Glomerular endothelial cell (primary cell): ENCODE results near the gene PLXNA2. TPM values are rescaled to one million over a fixed set of nuclear protein-coding genes. Genes with fewer than 3 reads are reported as not detected.

ENCODE experiments used
- DNase-seq: peaks from one replicate; pipeline ENCODE4 v3.0.0-alpha.2; 2011; ENCODE audit warnings: low read depth, low spot score; ENCODE audit errors: extremely low read depth
- total RNA-seq: library from RNA; depleted of rRNA; stranded (reverse); fragments of >200 nt; gene quantifications from 2 replicates; pipeline ENCODE4 v1.2.3, GENCODE V29; 2015

Gene PLXNA2
- total RNA-seq, 1 donor from 2014 or later = 181 TPM

DNA sequence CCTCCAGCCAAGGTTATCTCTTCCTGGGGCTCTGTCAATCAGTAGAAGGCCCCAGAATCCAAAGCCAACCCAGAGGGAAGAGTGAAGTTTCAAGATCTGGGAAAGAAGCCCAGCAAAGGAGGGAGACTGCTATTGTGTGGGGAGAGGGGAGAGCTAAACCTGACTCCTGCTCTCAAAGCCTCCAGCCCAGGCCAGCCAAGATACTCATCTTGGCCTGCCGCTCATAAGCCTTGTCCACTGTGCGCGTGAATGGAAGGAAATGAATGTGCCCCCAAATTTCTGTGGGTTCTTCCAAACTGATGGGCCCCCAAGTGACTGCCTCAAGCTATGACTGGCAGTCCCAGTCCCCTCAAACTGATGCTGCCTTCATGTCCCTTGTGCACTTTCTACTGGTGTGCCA is 2.0 kb downstream of the PLXNA2 start:
- no peak for DNase-seq

DNA sequence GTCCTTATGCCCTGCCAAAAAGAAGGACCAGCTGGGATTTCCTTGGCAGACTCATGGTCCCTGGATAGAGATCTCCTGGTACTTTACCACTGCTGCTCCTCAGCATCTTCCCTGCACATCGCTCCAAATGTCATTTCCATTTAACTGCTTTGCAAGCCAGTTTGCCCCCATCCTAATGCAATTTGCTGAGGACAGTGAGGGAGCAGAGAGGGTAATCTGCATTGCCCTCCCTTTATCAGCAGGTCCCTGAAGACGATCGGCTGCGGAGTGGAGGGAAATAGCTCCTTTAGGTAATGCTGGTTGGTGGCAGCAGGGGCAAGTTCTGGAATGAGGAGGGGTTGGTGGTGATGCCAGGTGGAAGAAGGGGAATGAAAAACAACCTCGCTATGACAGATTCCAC is 2.7 kb downstream of the PLXNA2 start:
- DNase-seq = no peak

DNA sequence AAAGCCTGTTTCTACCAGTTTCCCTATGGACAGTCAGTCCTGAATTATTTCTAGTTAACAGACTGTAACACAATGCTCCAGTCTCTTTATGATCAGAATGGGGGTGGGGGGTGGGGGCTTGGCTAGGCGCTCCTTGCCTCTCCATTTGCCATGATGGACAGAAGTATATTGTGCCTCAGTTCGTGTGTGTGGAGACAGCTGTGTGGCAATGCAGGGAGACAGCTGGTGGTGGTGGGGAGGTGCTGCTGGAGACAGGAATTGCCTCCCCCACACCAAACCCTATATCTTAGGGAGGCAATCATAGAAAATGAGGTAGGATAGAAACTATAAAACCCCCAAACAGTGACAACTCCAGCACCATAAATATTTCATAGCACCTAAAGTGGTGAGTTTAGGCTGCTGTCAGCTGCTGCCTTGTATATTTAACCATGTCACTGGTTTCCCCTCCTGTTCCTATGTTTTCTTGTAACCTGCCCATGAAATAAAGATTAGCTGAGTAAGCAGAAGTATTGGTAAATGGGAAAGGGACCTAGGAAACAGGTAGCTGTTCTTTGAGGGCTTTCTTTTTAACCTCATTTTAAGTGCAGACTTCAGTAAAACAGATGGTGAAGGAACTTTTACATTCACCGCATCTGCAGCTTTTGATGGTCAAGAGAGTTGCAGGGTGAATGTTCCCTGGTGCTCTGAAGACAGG is 3.4 kb downstream of the PLXNA2 start:
- no peak for DNase-seq

DNA sequence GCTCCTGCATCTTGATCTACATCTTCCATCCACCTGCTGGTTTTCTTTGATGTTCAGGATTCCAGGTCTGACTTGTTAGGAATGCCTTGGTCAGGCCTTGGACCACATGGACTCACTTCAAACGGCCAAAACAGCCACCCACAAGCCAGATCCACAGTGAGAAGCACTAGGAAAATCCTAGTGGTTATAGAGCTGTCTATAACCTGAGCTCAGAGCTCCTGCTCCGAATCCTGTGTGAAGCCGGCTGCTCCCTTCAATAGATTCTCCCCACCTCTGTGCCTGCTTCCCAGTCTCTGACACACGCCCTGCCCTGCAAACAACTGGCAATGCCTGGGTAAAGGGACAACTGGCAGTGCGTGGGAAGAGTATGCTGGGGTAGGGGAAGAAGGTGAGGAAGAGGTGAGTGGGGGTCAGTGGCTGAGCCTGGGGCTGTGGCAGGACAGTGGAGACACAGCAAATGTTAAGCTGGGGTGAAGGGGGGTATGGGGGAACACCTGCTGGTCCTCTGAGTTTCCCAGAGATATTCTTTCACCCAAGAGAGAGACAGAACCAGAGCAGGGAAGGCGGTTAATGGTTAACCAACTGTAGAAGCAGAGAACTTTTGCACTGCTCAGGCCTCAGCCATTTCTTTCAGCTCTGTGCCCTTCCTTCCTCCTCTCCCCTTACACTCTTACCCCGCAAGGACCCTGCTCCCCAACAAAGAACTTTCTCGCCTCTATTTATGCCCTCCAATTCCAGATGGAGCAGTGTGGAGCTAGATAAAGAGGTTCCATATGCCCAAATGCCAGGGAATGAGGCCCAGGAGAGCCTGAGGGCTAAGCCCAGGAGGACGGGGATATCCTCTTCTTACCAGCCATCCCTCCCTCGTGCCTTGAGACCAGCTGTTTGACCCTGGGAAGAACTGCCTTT is 4.5 kb downstream of the PLXNA2 start:
- no peak for DNase-seq

DNA sequence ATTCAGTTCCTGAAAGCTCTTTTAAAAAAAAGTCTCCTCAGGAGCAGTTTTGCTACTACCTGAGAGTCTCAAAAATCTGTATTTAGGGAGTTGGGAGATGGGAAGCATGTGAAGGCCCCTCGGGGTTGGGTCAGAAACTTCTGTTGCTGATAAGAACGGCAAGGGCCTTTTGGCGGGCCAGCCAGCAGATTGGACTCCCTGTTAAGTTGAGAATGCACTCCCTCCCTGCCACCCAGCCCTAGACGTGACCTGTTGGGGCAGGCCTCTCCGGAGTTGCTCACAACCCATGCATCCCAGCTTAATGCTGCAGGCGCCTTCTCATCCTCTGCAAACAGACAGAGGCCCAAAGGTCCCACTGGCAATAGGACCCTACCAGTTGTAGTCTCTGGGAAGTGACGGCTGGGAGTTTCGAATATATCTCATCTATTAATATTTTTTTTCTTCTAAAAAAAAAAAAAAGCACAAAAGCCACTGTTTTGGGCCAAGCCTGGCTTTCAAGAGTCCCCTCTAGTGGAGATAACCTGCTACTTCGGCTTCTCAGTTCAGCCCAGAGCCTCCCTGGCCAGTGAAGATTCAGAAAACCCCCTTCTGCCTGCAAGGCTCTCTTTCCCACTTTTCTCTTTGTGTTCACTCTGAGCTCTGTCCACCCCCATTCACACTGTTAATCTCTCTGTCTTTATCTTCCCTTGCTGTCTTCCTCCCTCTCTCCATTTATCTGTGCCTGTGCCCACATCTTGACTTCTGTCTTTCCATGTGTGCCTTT is 5.3 kb downstream of the PLXNA2 start:
- DNase-seq = no peak

DNA sequence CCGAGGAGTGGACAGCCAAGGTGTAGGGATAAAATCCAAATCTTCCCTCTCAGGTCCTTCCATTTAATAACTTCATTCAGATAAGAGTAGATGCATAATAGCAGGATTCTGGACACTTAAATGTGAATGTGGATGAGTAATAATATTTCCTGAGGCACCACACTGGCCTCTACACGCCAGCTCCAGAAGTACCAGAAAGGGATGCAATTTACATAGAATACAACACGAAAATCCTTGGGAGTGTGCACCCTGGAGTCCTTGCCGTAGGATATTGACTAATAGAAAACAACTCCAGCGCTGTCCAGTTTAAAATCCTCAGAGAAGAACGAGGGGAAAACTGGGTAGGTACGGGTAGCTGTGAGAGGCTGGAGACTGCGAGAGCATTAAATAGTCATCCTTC is 6.9 kb downstream of the PLXNA2 start:
- no peak for DNase-seq

DNA sequence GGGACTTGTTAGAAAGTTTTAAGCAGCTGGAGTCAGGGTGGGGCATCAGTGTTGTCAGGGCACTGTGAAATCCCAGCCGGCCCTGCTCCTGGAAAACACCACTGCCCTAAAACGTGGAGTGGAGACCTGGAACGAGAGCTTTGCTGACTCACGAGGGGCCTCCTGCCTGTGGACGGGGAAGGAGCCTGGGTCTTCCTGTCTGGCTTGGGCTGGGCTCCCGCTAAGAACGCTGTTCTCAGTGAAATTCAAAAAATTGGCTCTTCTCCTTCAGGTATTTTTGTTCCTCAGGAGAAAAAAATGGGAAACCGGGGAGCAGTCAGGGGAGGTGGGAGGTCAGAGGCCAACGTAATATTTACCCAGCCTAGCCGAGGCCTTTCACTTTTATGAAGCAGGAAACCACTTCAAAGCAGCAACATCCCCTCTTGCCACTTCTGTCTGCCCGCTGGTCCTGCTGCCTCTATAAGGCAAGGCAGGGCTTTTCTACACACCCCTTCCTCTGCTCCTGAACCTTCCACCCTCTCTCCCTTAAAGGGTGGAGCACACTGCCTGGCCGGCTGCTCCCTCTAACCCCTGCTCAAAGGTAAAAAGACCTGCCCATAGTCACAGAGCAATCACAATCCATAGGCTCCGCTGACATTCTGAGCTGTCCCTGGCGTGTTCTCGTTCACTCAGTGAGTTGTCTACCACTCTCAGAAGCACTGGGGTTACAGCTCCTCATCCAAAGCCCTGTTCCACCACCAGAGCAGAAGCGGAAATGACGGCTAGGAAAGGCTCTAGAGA is 8.0 kb downstream of the PLXNA2 start:
- no peak for DNase-seq

DNA sequence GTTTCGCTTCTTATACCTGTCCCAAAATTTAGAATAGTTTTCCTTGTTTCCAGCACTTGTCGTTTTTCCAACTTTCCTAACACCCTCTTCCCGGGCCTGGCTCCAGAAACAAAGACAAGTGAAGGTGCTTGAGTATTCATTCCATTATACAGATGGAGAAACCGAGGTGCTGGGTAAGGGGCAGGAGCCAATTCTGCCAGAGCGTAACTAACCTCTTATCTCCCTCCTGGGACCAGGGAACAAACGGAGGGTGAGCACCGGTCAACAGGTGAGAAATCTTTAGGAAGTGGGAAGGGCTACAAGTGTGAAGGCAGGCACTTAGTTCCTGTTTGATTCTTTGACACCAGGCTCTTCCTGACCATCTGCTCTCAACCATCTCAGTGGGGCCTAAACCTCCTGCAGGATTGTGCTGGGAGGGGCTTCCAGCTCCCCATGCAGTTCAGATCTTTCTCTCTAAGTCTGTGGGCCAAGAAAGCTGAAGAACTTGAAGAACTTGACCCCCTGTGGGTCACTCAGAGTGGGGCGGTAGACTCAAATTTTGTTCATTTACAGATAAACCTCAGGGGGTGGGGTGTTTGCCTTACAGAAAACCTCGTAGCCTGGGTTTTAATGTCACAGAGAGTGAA is 8.7 kb downstream of the PLXNA2 start:
- no peak for DNase-seq

DNA sequence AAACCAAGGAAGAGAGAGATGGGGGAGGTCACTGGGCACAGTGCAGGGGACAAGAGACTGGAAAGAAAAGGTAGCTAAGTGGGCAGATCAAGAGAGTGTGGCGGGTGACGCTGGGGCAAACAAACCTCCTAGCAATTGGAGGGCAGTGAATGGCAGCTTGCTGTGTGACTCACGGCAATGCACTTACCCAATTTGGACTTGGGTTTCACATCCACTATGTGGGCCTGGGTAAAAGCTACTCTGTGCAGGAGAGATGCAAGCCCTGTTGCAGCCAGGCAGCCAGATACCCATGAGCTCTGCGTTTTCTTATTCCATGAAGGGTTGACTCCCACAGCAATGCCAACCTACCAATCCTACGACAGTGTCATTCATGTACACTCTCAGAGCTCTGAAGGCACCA is 9.5 kb downstream of the PLXNA2 start:
- DNase-seq = no peak

DNA sequence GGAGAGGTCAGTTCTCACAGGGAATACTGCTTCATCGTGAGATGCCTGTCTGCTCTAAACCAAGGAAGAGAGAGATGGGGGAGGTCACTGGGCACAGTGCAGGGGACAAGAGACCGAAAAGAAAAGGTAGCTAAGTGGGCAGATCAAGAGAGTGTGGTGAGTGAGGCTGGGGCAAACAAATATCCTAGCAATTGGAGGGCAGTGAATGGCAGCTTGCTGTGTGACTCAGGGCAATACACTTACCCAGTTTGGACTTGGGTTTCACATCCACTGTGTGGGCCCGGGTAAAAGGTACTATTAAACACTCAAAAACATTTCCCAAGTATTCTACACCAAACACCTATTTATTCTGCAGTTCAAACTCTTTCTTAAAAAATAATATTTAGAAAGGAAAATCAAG is 10.2 kb downstream of the PLXNA2 start:
- no peak for DNase-seq

DNA sequence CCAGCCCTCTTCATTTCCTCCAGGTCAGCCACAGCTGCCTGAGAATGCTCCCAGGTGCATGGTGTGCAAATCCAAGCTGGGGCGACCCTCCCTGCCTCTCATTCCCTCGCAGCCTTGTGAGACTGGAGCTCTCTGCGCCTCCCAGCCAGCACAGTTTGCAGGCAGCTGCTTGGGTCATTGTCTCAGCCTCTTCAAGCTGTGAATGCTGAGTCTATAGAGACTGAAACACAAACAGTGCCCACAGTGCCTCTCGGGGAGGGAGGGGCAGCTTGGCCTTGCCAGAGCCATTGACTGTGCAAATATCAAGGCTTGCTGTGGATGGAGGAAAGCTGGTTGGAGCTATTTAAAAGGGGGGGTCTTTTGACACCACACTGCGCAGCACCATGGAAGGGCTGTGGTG is 10.6 kb downstream of the PLXNA2 start:
- DNase-seq = no peak

DNA sequence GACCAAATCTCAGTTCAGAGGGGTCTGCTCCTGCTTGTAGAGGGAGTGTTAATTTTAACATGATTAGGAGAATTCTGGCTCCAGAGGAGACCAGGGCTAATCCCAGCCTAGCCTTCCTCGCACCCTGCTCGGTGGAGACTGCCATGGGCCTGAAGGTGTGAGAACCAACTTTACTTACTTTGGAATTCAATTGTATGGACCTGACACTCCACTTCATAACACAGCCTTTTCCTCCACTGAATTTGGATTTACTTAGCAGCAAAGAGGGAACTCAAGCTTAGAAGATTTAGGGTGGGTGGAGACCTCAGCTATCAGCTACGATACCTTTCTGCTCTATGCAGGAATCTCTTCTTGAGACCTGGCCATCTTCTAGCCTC is 11.5 kb downstream of the PLXNA2 start:
- no peak for DNase-seq

DNA sequence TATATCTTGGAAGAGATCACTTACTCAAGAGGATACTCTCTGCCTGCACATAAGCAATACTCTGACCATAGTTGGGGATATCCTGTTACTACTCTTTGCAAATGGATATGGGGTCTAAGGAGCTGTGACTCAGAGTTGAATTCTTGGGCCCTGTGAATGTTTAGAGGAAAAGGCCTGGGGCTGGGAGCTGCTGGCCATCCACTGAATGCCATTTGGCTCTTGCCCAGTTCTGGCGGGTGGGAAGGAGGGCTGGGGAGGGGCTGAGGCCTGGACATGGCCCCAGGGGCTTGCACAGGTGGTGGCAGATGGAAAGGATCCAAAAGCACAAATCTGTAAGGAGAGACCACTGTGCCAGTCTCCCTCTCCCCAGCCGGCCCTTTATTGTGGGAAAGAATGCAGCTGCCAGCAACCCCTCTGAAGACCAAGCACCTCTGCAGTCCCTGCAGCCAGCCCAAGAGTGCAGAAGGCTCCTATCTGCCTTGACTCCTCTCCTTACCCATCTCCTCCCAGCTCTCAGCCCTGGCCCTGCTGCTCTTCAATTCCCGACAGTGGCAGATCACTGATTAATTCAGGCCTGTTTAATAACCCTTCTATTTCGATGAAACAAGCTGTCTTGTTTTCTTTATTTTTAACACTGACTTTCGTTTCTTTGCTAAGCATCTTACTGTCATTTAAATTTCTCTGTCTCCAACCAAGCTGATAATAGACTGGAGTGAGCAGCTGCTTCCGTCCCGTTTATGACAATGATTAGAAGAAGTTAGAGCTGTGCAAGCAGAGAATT is 12.1 kb downstream of the PLXNA2 start:
- DNase-seq = no peak

DNA sequence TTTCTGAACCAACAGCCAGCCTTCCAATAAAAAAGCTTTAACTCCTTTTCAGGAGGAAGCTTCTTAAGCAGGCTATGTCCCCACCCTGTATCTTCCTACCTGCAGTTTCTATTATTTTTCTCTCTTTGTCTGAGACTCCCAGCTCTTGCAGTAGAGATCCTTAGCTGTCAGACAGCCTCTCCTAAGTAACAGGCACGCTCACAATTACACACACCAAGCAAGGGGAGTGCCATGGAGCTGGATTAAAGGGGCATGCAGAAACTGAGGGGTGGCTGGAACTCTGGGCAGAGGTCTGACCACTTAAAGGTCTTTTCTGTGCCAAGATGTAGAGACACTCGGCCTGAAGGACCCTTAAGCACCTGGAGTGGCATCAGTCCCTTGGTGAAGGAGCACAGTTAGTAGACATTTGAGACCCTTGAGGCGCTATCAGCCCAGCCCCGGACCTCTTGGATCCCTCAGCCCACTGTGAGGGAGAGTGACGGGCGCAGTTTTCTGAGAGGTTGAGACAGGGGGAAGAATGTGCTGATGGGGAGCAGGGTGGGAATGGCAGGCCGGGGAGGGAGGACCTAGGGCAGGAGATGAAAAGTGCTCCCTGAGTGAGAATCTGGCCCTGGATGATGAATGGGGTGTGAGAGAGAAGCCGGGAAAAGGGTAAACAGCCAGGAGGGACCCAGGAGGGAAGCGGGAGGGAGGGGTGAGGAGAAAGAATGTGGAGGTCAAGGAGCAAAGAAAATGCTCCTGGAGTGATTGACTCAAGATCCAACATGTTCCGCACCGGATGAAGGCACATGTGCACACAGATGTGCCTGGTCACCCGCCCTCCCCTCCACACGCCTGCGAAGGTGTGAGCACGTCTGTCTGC is 13.3 kb downstream of the PLXNA2 start:
- no peak for DNase-seq

DNA sequence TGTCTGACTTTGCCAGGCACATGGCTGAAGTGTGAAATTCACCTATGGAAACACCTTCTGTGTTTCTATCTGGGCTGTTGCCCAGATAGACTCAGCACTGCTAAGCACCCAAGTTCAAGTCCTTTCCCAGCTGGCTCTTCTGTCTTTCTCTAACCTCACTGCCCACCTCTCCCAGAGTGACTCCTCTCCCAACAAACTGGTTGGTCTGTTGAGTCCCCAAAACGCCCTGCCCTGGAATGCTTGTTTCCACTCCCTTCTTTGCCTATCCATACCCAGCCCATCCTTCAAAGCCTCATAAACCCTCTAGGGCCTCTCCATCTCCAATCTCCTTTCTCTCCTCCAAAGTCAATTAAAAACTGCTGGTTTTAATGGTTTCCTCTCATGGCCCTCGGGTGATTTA is 15.6 kb downstream of the PLXNA2 start:
- no peak for DNase-seq

DNA sequence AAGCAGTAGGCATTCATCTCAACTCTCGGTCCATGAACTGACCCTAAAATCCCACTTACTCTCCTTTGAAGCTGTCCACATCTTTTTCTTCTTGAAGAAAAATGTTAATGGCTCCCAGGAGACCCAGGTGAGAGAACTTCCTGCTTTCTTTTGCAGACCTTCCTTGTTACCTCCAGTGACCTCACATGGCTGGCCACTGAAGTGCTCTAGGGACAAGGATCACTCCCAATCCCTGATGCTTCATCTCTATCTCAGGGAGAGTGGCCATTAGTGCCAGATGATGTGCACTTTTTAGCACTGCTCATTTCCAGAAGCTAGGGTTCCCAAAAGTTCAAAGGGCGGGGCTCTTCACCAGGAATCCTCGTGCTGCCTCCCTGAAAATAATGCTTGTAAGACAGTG is 16.2 kb downstream of the PLXNA2 start:
- no peak for DNase-seq

DNA sequence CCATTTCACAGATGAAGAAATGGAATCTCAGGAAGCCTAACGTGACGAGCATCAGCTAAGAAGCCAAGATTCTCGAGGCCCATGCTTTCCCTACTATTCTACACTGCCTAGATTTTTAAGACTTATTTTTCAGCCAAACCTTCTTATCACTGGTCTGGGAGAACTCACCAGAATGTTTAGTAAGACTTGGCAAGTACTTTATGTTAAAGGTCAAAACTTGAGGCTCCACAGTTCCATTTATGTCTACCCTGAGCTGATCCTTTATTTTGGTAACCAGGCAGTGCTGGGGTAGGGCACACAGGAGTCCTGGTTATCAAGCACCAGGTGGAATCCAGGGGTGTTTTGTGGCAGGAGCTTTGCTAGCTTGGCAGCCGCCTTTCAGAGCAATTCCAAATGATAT is 16.8 kb downstream of the PLXNA2 start:
- DNase-seq = no peak
